ENCODE measurements around the gene FGD2. TPM values are rescaled to one million over a fixed set of nuclear protein-coding genes. Genes with fewer than 3 reads are reported as not detected.

The FGD2 gene
- total and polyA plus RNA-seq, 9 of the 15 experiments (the other 6 are each of a cell fraction or from before 2014, with no cell fraction given), result 0.09 TPM; not detected in 8

GRCh38 chr6:36985808-36986703 is 19.4 kb upstream of the FGD2 start, which contains the start of gene MTCH1 (continued):
- peak; percentile 79; the same call in 1 of the 2 replicates for TF ChIP-seq SP1 (CRISPR knock-in tag; IDR thresholded peaks at IDR 0.05)
- peak; percentile 93 for TF ChIP-seq ZFX (CRISPR knock-in tag; IDR thresholded peaks at IDR 0.05)
- TF ChIP-seq ARID4B (CRISPR knock-in tag; IDR thresholded peaks at IDR 0.05), result peak; percentile 84
- TF ChIP-seq ZNF79 (CRISPR knock-in tag; IDR thresholded peaks at IDR 0.05; ENCODE audit: low read depth), result no peak
- TF ChIP-seq, protein P1, sequence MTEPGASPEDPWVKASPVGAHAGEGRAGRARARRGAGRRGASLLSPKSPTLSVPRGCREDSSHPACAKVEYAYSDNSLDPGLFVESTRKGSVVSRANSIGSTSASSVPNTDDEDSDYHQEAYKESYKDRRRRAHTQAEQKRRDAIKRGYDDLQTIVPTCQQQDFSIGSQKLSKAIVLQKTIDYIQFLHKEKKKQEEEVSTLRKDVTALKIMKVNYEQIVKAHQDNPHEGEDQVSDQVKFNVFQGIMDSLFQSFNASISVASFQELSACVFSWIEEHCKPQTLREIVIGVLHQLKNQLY (CRISPR knock-in tag; conservative IDR thresholded peaks at IDR 0.05), result 0 out of 4 replicates have a peak, but pooled peaks have one; percentile 19 to 67
- peak; percentile 38; the same call in 1 of the 2 replicates for TF ChIP-seq ETV5 (CRISPR knock-in tag; IDR thresholded peaks at IDR 0.05; ENCODE audit: low read depth)
- TF ChIP-seq MTA2 (IDR thresholded peaks at IDR 0.05; ENCODE audit: low read depth), result no peak
- peak; percentile 74 for TF ChIP-seq HCFC1 (IDR thresholded peaks at IDR 0.05; ENCODE audit: low read depth, low read length)
- peak; percentile 85 for TF ChIP-seq L3MBTL2 (IDR thresholded peaks at IDR 0.05)
- no peak for TF ChIP-seq KAT7 (CRISPR knock-in tag; IDR thresholded peaks at IDR 0.05; ENCODE audit: borderline replicate concordance)
- TF ChIP-seq, protein P2, sequence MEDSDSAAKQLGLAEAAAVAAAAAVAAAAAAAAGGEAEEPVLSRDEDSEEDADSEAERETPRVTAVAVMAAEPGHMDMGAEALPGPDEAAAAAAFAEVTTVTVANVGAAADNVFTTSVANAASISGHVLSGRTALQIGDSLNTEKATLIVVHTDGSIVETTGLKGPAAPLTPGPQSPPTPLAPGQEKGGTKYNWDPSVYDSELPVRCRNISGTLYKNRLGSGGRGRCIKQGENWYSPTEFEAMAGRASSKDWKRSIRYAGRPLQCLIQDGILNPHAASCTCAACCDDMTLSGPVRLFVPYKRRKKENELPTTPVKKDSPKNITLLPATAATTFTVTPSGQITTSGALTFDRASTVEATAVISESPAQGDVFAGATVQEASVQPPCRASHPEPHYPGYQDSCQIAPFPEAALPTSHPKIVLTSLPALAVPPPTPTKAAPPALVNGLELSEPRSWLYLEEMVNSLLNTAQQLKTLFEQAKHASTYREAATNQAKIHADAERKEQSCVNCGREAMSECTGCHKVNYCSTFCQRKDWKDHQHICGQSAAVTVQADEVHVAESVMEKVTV (CRISPR knock-in tag; IDR thresholded peaks at IDR 0.05), result no peak
- TF ChIP-seq SIX5 (IDR thresholded peaks at IDR 0.05; ENCODE audit: borderline replicate concordance in 1 of 2, insufficient read depth in 1 of 2, low read depth in 1 of 2, low read length in 2 of 2), result peak in 1 of 2 experiments; percentile 22; a peak in 1 of 4 replicates
- TF ChIP-seq GATAD2A (IDR thresholded peaks at IDR 0.05), result 0 out of 2 replicates have a peak, but pooled peaks have one; percentile 50
- peak; percentile 90 for TF ChIP-seq TAF1 (IDR thresholded peaks at IDR 0.05; ENCODE audit: control insufficient read depth, extremely low read depth, insufficient read depth, low read length, severe bottlenecking)
- TF ChIP-seq PTRF (tag; IDR thresholded peaks at IDR 0.05), result no peak
- TF ChIP-seq NFIC (IDR thresholded peaks at IDR 0.05), result peak; percentile 48; the same call in 1 of the 2 replicates
- peak; percentile 92 for TF ChIP-seq MYC (IDR thresholded peaks at IDR 0.05; ENCODE audit: low read depth, low read length)
- TF ChIP-seq MYC (CRISPR knock-in tag; IDR thresholded peaks at IDR 0.05; ENCODE audit: borderline replicate concordance, low read depth), result no peak
- no peak for TF ChIP-seq HNRNPUL1 (IDR thresholded peaks at IDR 0.05; ENCODE audit: low read length)
